Activated T-cell treated with anti-CD3 and anti-CD28 coated beads, Interleukin-2, amount 50 U/mL, for 4 hours (primary cell): ENCODE measurements around the gene SLC50A1. TPM values are rescaled to one million over a fixed set of nuclear protein-coding genes. Genes with fewer than 3 reads are reported as not detected.

ENCODE experiments used
- ATAC-seq, 2 donors: fragments of 200-7000 bp; cut with Tn5 transposase; one replicate each; pipeline ENCODE4 v1.10.0; 2021
- DNase-seq: peaks from one replicate; pipeline ENCODE4 v3.0.0-alpha.2; 2020
- H3K27me3 Mint-ChIP-seq: one replicate; pipeline ENCODE4 v1.8.0; 2021; ENCODE audit warnings: low read depth, mixed read lengths
- H3K36me3 Mint-ChIP-seq: one replicate; pipeline ENCODE4 v1.8.0; 2022; ENCODE audit warnings: mixed read lengths; ENCODE audit not compliant: insufficient read depth
- H3K4me1 Mint-ChIP-seq: one replicate; pipeline ENCODE4 v1.8.0; 2021; ENCODE audit warnings: low read depth, mixed read lengths
- H3K4me3 Mint-ChIP-seq: one replicate; pipeline ENCODE4 v1.8.0; 2021; ENCODE audit warnings: mild to moderate bottlenecking, moderate library complexity, mixed read lengths
- H3K9me3 Mint-ChIP-seq: one replicate; pipeline ENCODE4 v1.8.0; 2021; ENCODE audit warnings: mixed read lengths
- total RNA-seq, 3 donors: library from RNA; stranded (reverse); gene quantifications; one replicate each; pipeline ENCODE4 v1.2.1, GENCODE V29; 2021

Gene SLC50A1
- total RNA-seq, 3 donors from 2014 or later = 29.1 to 36.0 (median 33.5) TPM

- ATAC-seq = no peak
- Mint-ChIP-seq H3K4me3 (no peak overlapping the region), H3K4me1 (peaks cover 42% of the 10 kb centered on the region), H3K36me3 (no peaks in the 10 kb centered on the region), H3K27me3 (no peaks in the 10 kb centered on the region), H3K9me3 (no peaks in the 10 kb centered on the region)
- DNase-seq = no peak
Measured at GRCh38 chr1:155175927-155176371, 40.3 kb downstream of the SLC50A1 start.

GRCh38 chr1:155176544-155177071, 41.0 kb downstream of the SLC50A1 start:
- DNase-seq = peak; percentile 87
- Mint-ChIP-seq H3K36me3 (peaks cover under 1% of the 10 kb centered on the region), H3K9me3 (no peaks in the 10 kb centered on the region), H3K27me3 (no peaks in the 10 kb centered on the region), H3K4me1 (peaks cover 36% of the 10 kb centered on the region), H3K4me3 (peak overlapping the region; percentile 3)
- peak; percentile 38 to 39 for ATAC-seq

- DNase-seq = no peak
- no peaks in the 10 kb centered on the region for H3K27me3 Mint-ChIP-seq
- H3K36me3 Mint-ChIP-seq = peaks cover 3% of the 10 kb centered on the region
- no peaks in the 10 kb centered on the region for H3K9me3 Mint-ChIP-seq
- H3K4me1 Mint-ChIP-seq = peaks cover 29% of the 10 kb centered on the region
- ATAC-seq = no peak
- no peak overlapping the region for H3K4me3 Mint-ChIP-seq
Measured at GRCh38 chr1:155177192-155177917, 41.7 kb downstream of the SLC50A1 start.

GRCh38 chr1:155177918-155178281, 42.2 kb downstream of the SLC50A1 start:
- Mint-ChIP-seq H3K4me3 (no peak overlapping the region), H3K27me3 (no peaks in the 10 kb centered on the region), H3K36me3 (peaks cover 3% of the 10 kb centered on the region), H3K4me1 (peaks cover 27% of the 10 kb centered on the region), H3K9me3 (no peaks in the 10 kb centered on the region)
- ATAC-seq (no peak), DNase-seq (no peak)

GRCh38 chr1:155178441-155179111, 42.9 kb downstream of the SLC50A1 start:
- no peaks in the 10 kb centered on the region for H3K9me3 Mint-ChIP-seq
- no peaks in the 10 kb centered on the region for H3K27me3 Mint-ChIP-seq
- peaks cover 21% of the 10 kb centered on the region for H3K4me1 Mint-ChIP-seq
- DNase-seq = no peak
- H3K4me3 Mint-ChIP-seq = no peak overlapping the region
- H3K36me3 Mint-ChIP-seq = peaks cover 7% of the 10 kb centered on the region
- ATAC-seq = no peak

- Mint-ChIP-seq H3K4me1 (peaks cover 17% of the 10 kb centered on the region), H3K27me3 (no peaks in the 10 kb centered on the region), H3K36me3 (peaks cover 8% of the 10 kb centered on the region), H3K4me3 (no peak overlapping the region), H3K9me3 (no peaks in the 10 kb centered on the region)
- DNase-seq = no peak
- no peak for ATAC-seq
Measured at GRCh38 chr1:155179112-155180031, 43.7 kb downstream of the SLC50A1 start.

GRCh38 chr1:155181371-155182051, 45.9 kb downstream of the SLC50A1 start:
- peaks cover 6% of the 10 kb centered on the region for H3K4me1 Mint-ChIP-seq
- no peak overlapping the region for H3K4me3 Mint-ChIP-seq
- no peaks in the 10 kb centered on the region for H3K9me3 Mint-ChIP-seq
- ATAC-seq = no peak
- DNase-seq = no peak
- H3K36me3 Mint-ChIP-seq = peaks cover 8% of the 10 kb centered on the region
- no peaks in the 10 kb centered on the region for H3K27me3 Mint-ChIP-seq

GRCh38 chr1:155182052-155182550, 46.4 kb downstream of the SLC50A1 start:
- H3K4me1 Mint-ChIP-seq = no peaks in the 10 kb centered on the region
- ATAC-seq (no peak), DNase-seq (no peak)
- no peaks in the 10 kb centered on the region for H3K9me3 Mint-ChIP-seq
- H3K4me3 Mint-ChIP-seq = no peak overlapping the region
- no peaks in the 10 kb centered on the region for H3K27me3 Mint-ChIP-seq
- H3K36me3 Mint-ChIP-seq = peaks cover 8% of the 10 kb centered on the region

- Mint-ChIP-seq H3K4me3 (no peak overlapping the region), H3K4me1 (peaks cover 4% of the 10 kb centered on the region), H3K27me3 (no peaks in the 10 kb centered on the region), H3K36me3 (peaks cover 8% of the 10 kb centered on the region), H3K9me3 (no peaks in the 10 kb centered on the region)
- DNase-seq (no peak), ATAC-seq (no peak)
Measured at GRCh38 chr1:155183775-155184221, 48.1 kb downstream of the SLC50A1 start.

- Mint-ChIP-seq H3K4me1 (peaks cover 4% of the 10 kb centered on the region), H3K36me3 (peaks cover 8% of the 10 kb centered on the region), H3K27me3 (no peaks in the 10 kb centered on the region), H3K4me3 (no peak overlapping the region), H3K9me3 (no peaks in the 10 kb centered on the region)
- no peak for DNase-seq
- ATAC-seq = no peak
Measured at GRCh38 chr1:155184351-155184811, 48.7 kb downstream of the SLC50A1 start.

GRCh38 chr1:155184835-155185782, 49.5 kb downstream of the SLC50A1 start:
- no peaks in the 10 kb centered on the region for H3K9me3 Mint-ChIP-seq
- H3K4me3 Mint-ChIP-seq = no peak overlapping the region
- ATAC-seq (no peak), DNase-seq (no peak)
- peaks cover 8% of the 10 kb centered on the region for H3K36me3 Mint-ChIP-seq
- H3K27me3 Mint-ChIP-seq = no peaks in the 10 kb centered on the region
- H3K4me1 Mint-ChIP-seq = peaks cover 4% of the 10 kb centered on the region

- no peaks in the 10 kb centered on the region for H3K9me3 Mint-ChIP-seq
- peaks cover 8% of the 10 kb centered on the region for H3K36me3 Mint-ChIP-seq
- ATAC-seq (no peak), DNase-seq (no peak)
- no peak overlapping the region for H3K4me3 Mint-ChIP-seq
- H3K27me3 Mint-ChIP-seq = no peaks in the 10 kb centered on the region
- H3K4me1 Mint-ChIP-seq = peaks cover 4% of the 10 kb centered on the region
Measured at GRCh38 chr1:155185783-155186066, 50.1 kb downstream of the SLC50A1 start.
